Measurements from ENCODE around the gene NKX2-8. TPM values are rescaled to one million over a fixed set of nuclear protein-coding genes. Genes with fewer than 3 reads are reported as not detected.

Gene NKX2-8
- not detected for total RNA-seq

- no peak for DNase-seq (ENCODE audit: low spot score in 2 of 2)
- Histone ChIP-seq H3K4me3 (peak within 1 kb of the TSS; percentile 45 to 65), H3K27me3 (peaks cover 6% of the 10 kb centered on the region), H3K4me1 (peaks cover 5 to 13% of the 10 kb centered on the region in 2 donors), H3K36me3 (no peaks in the 10 kb centered on the region), H3K27ac (no peak within 1 kb of the TSS), H3K9me3 (no peaks in the 10 kb centered on the region)
- TF ChIP-seq CTCF (IDR thresholded peaks at IDR 0.05) = no peak
- intact Hi-C loops (cut with DNase I) = no loop called here
Measured at GRCh38 chr14:36582011-36582873, at the start of gene NKX2-8. TSS of gene NKX2-8 (minus strand) at chr14:36582614. CDS start at chr14:36582389, 225 bp downstream.

- Histone ChIP-seq H3K27me3 (no peaks in the 10 kb centered on the region), H3K27ac (no peak overlapping the region)
- intact Hi-C loops (cut with DNase I) = no loop called here
Measured at GRCh38 chr14:36627981-36628380, 45.6 kb upstream of the NKX2-8 start.

GRCh38 chr14:36626151-36626550 is 43.7 kb upstream of the NKX2-8 start:
- TF ChIP-seq CTCF (IDR thresholded peaks at IDR 0.05) = no peak
- Histone ChIP-seq H3K36me3 (no peaks in the 10 kb centered on the region), H3K27ac (no peak overlapping the region), H3K27me3 (no peaks in the 10 kb centered on the region), H3K4me3 (no peak overlapping the region), H3K4me1 (no peaks in the 10 kb centered on the region), H3K9me3 (no peaks in the 10 kb centered on the region)
- intact Hi-C loops (cut with DNase I) = no loop called here
- DNase-seq (ENCODE audit: low spot score in 2 of 2) = no peak

More at GRCh38 chr14:36627981-36628380, 45.6 kb upstream of the NKX2-8 start:
- no peaks in the 10 kb centered on the region for H3K9me3 ChIP-seq
- DNase-seq (ENCODE audit: low spot score in 2 of 2) = no peak
- TF ChIP-seq CTCF (IDR thresholded peaks at IDR 0.05) = no peak
- H3K36me3 ChIP-seq = no peaks in the 10 kb centered on the region
- H3K4me1 ChIP-seq = no peaks in the 10 kb centered on the region
- no peak overlapping the region for H3K4me3 ChIP-seq

DNA sequence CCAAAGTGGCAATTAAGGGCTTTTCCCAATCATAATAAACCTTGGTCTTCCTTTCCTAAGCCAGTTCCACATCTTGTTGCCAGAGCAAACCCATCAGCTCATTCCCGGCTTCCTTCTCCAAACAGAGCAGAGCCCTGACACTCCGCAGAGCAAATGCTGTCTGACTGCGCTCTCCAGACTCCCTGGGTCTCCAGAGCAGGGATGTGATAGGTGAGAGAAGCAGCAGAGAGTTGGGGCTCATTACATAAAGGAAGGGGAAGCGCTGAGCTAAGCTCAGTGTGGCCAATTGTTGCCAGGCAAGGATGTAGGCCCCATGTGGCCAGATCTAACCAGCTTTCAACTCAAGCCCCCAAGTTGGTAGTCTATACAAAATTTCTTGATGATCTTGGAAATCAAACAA is 43.0 kb upstream of the NKX2-8 start:
- no peak for DNase-seq (ENCODE audit: low spot score in 2 of 2)
- H3K27me3 ChIP-seq = no peaks in the 10 kb centered on the region
- no peak overlapping the region for H3K4me3 ChIP-seq
- no peak for TF ChIP-seq CTCF (IDR thresholded peaks at IDR 0.05)
- no peak overlapping the region for H3K27ac ChIP-seq
- no peaks in the 10 kb centered on the region for H3K36me3 ChIP-seq
- intact Hi-C loops (cut with DNase I) = no loop called here
- H3K4me1 ChIP-seq = no peaks in the 10 kb centered on the region
- H3K9me3 ChIP-seq = no peaks in the 10 kb centered on the region

DNA sequence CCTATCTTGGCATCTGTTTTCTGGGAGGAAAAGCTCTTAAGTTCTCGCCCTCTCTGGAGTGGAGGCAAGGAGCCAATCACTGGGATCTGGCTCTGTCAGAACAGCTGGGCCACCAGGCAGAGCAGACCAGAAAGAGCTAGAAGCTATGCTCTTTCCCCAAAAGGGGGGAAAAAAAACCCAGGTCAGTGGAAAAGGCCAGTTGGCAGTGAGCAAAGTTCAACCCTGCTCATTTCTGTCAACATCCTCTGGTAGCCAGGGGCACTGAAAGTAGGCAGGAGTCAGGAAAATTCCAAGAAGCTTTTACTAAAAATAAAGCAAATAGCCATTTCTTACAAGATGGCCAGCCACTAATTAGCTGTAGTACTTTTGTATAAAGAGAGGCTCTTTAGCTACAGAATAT is 42.6 kb upstream of the NKX2-8 start:
- Histone ChIP-seq H3K27me3 (no peaks in the 10 kb centered on the region), H3K4me1 (no peaks in the 10 kb centered on the region), H3K36me3 (no peaks in the 10 kb centered on the region), H3K9me3 (no peaks in the 10 kb centered on the region), H3K4me3 (no peak overlapping the region), H3K27ac (no peak overlapping the region)
- DNase-seq (ENCODE audit: low spot score in 2 of 2) = no peak
- no peak for TF ChIP-seq CTCF (IDR thresholded peaks at IDR 0.05)
- intact Hi-C loops (cut with DNase I) = no loop called here
